ENCODE results near the gene PCDHB16.
"Not testable (repeated sequence)": the region's sequence is repeated elsewhere in the genome, so short reads cannot be mapped to it uniquely, and the experiment has no call there.

The PCDHB16 gene

GRCh38 chr5:141184117-141184855, 2.1 kb downstream of the PCDHB16 start:
- DNase-seq (ENCODE audit: low read depth) = not testable (repeated sequence)

- no peak for DNase-seq (ENCODE audit: low read depth)
These were observed 4.8 kb downstream of the PCDHB16 start, which contains the start of gene PCDHB9 for GRCh38 chr5:141186897-141187512. PCDHB9 (plus strand) TSS chr5:141187161; CDS start chr5:141187319, 158 bp downstream.

DNA sequence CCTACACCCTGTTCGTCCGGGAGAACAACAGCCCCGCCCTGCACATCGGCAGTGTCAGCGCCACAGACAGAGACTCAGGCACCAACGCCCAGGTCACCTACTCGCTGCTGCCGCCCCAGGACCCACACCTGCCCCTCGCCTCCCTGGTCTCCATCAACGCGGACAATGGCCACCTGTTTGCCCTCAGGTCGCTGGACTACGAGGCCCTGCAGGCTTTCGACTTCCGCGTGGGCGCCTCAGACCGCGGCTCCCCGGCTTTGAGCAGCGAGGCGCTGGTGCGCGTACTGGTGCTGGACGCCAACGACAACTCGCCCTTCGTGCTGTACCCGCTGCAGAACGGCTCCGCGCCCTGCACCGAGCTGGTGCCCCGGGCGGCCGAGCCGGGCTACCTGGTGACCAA, 6.5 kb downstream of the PCDHB16 start:
- DNase-seq (ENCODE audit: low read depth) = not testable (repeated sequence)

DNA sequence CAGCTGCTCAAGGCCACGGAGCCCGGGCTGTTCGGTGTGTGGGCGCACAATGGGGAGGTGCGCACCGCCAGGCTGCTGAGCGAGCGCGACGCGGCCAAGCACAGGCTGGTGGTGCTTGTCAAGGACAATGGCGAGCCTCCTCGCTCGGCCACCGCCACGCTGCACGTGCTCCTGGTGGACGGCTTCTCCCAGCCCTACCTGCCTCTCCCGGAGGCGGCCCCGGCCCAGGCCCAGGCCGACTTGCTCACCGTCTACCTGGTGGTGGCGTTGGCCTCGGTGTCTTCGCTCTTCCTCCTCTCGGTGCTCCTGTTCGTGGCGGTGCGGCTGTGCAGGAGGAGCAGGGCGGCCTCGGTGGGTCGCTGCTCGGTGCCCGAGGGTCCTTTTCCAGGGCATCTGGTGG, 6.9 kb downstream of the PCDHB16 start:
- not testable (repeated sequence) for DNase-seq (ENCODE audit: low read depth)

DNA sequence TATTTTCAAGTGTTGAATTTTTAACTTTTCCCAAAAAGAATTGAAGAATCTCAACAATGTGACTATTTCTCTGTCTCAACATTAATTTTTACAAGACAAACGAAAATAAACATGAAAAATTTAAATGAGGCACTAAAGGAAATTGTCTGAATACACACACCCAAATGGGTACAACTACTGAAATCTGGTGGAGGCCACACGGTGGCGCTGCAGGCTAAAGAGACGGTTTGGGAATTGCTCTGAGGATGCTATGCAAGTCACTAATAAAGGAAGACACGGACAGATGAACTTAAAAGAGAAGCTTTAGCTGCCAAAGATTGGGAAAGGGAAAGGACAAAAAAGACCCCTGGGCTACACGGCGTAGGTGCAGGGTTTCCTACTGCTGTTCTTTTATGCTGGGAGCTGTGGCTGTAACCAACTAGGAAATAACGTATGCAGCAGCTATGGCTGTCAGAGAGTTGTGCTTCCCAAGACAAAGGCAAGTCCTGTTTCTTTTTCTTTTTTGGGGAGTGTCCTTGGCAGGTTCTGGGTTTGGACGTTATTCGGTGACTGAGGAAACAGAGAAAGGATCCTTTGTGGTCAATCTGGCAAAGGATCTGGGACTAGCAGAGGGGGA, 10.0 kb downstream of the PCDHB16 start, which contains the start of gene PCDHB10:
Gene PCDHB10 (plus strand): TSS at position 244 of the 616 bp plus-strand sequence. CDS start 200 bp downstream, at position 444.
- no peak for DNase-seq (ENCODE audit: low read depth)

DNA sequence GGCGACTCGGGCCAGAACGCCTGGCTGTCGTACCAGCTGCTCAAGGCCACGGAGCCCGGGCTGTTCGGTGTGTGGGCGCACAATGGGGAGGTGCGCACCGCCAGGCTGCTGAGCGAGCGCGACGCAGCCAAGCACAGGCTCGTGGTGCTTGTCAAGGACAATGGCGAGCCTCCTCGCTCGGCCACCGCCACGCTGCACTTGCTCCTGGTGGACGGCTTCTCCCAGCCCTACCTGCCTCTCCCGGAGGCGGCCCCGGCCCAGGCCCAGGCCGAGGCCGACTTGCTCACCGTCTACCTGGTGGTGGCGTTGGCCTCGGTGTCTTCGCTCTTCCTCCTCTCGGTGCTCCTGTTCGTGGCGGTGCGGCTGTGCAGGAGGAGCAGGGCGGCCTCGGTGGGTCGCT, 12.1 kb downstream of the PCDHB16 start:
- DNase-seq (ENCODE audit: low read depth) = not testable (repeated sequence)

GRCh38 chr5:141196363-141196762, 14.2 kb downstream of the PCDHB16 start:
- DNase-seq (ENCODE audit: low read depth) = no peak

- DNase-seq (ENCODE audit: low read depth) = no peak
These were observed 17.4 kb downstream of the PCDHB16 start, which contains the start of gene PCDHB11 for GRCh38 chr5:141199359-141200235. PCDHB11 (plus strand) TSS chr5:141199627; CDS start chr5:141199775, 148 bp downstream.

- not testable (repeated sequence) for DNase-seq (ENCODE audit: low read depth)
These were observed 18.9 kb downstream of the PCDHB16 start for GRCh38 chr5:141201126-141201525.

DNA sequence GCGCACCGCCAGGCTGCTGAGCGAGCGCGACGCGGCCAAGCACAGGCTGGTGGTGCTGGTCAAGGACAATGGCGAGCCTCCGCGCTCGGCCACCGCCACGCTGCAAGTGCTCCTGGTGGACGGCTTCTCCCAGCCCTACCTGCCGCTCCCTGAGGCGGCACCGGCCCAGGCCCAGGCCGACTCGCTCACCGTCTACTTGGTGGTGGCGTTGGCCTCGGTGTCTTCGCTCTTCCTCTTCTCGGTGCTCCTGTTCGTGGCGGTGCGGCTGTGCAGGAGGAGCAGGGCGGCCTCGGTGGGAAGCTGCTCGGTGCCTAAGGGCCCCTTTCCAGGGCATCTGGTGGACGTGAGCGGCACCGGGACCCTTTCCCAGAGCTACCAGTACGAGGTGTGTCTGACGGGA, 19.5 kb downstream of the PCDHB16 start:
- not testable (repeated sequence) for DNase-seq (ENCODE audit: low read depth)

- DNase-seq (ENCODE audit: low read depth) = no peak
These were observed 26.3 kb downstream of the PCDHB16 start, which contains the start of gene PCDHB12 for GRCh38 chr5:141208478-141208877. PCDHB12 (plus strand) TSS chr5:141208719; CDS start chr5:141208908, 189 bp downstream.

GRCh38 chr5:141210281-141210680, 28.1 kb downstream of the PCDHB16 start:
- not testable (repeated sequence) for DNase-seq (ENCODE audit: low read depth)

DNA sequence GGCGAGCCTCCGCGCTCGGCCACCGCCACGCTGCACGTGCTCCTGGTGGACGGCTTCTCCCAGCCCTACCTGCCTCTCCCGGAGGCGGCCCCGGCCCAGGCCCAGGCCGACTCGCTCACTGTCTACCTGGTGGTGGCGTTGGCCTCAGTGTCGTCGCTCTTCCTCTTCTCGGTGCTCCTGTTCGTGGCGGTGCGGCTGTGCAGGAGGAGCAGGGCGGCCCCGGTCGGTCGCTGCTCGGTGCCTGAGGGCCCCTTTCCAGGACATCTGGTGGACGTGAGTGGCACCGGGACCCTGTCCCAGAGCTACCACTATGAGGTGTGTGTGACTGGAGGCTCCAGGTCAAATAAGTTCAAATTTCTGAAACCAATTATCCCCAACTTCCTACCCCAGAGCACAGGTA, 28.7 kb downstream of the PCDHB16 start:
- DNase-seq (ENCODE audit: low read depth) = not testable (repeated sequence)

DNA sequence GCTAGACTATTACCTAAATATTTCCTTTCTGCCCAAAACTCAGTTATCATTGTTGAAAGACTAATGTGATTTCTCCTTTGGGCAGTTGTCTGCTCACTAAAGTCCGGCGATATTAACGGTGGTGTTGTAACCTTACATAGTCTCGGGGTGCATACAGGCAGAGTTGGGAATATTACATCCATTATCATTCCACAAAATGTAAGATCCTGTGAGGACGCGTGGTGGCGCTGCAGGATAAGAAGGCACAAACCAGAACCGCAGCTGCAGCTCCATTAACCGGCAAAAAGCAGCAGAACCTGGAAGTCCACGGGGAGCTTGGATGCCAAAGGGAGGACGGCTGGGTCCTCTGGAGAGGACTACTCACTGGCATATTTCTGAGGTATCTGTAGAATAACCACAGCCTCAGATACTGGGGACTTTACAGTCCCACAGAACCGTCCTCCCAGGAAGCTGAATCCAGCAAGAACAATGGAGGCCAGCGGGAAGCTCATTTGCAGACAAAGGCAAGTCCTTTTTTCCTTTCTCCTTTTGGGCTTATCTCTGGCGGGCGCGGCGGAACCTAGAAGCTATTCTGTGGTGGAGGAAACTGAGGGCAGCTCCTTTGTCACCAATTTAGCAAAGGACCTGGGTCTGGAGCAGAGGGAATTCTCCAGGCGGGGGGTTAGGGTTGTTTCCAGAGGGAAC, 31.6 kb downstream of the PCDHB16 start, which contains the start of gene PCDHB13:
Gene PCDHB13 (plus strand): TSS at position 264 of the 684 bp plus-strand sequence. CDS start 205 bp downstream, at position 469.
- not testable (repeated sequence) for DNase-seq (ENCODE audit: low read depth)

DNA sequence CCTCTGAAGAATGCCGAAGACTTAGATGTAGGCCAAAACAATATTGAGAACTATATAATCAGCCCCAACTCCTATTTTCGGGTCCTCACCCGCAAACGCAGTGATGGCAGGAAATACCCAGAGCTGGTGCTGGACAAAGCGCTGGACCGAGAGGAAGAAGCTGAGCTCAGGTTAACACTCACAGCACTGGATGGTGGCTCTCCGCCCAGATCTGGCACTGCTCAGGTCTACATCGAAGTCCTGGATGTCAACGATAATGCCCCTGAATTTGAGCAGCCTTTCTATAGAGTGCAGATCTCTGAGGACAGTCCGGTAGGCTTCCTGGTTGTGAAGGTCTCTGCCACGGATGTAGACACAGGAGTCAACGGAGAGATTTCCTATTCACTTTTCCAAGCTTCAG, 32.4 kb downstream of the PCDHB16 start:
- DNase-seq (ENCODE audit: low read depth) = not testable (repeated sequence)

- not testable (repeated sequence) for DNase-seq (ENCODE audit: low read depth)
These were observed 33.3 kb downstream of the PCDHB16 start for GRCh38 chr5:141215504-141215903.

DNA sequence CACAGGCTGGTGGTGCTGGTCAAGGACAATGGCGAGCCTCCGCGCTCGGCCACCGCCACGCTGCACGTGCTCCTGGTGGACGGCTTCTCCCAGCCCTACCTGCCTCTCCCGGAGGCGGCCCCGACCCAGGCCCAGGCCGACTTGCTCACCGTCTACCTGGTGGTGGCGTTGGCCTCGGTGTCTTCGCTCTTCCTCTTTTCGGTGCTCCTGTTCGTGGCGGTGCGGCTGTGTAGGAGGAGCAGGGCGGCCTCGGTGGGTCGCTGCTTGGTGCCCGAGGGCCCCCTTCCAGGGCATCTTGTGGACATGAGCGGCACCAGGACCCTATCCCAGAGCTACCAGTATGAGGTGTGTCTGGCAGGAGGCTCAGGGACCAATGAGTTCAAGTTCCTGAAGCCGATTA, 33.8 kb downstream of the PCDHB16 start:
- DNase-seq (ENCODE audit: low read depth) = not testable (repeated sequence)

GRCh38 chr5:141223112-141223783, 41.1 kb downstream of the PCDHB16 start, which contains the start of gene PCDHB14:
PCDHB14 (plus strand) TSS chr5:141223343; CDS start chr5:141223506, 163 bp downstream.
- no peak for DNase-seq (ENCODE audit: low read depth)

- not testable (repeated sequence) for DNase-seq (ENCODE audit: low read depth)
These were observed 42.7 kb downstream of the PCDHB16 start for GRCh38 chr5:141224844-141225243.

- not testable (repeated sequence) for DNase-seq (ENCODE audit: low read depth)
These were observed 43.2 kb downstream of the PCDHB16 start for GRCh38 chr5:141225421-141225820.
